BJ (cell line): ENCODE data around the gene RGS10. TPM values are rescaled to one million over a fixed set of nuclear protein-coding genes. Genes with fewer than 3 reads are reported as not detected.

Source experiments
- CTCF ChIA-PET: fragments of 350-600 bp; formaldehyde crosslinking; extraction: SDS; loops from one replicate; lab custom pipeline; 2021; ENCODE audit warnings: antibody characterized with exemption, inconsistent platforms; lab: Yijun Ruan, JAX
- POLR2A ChIA-PET: fragments of 300-600 bp; sonication (Branson Sonifier 250); formaldehyde crosslinking; extraction: SDS; loops from one replicate; lab custom pipeline; 2021; ENCODE audit warnings: antibody characterized with exemption; lab: Charles Lee
- DNase-seq: peaks from one replicate; pipeline ENCODE4 v3.0.0-alpha.2; 2011; ENCODE audit warnings: low read depth
- H3K27me3 ChIP-seq: 2 replicates; pipeline ENCODE4 v1.6.0; 2011; ENCODE audit warnings: low read length; ENCODE audit not compliant: control insufficient read depth, insufficient read depth
- H3K36me3 ChIP-seq: 2 replicates; pipeline ENCODE4 v1.5.1; 2011; ENCODE audit warnings: low read length; ENCODE audit not compliant: control insufficient read depth, insufficient read depth
- H3K4me3 ChIP-seq: 2 replicates; pipeline ENCODE4 v1.5.1; 2011; ENCODE audit warnings: low read depth, mild to moderate bottlenecking, control low read depth, low read length
- polyA plus RNA-seq: library from polyadenylated mRNA; depleted of rRNA; stranded (reverse); fragments of >200 nt; gene quantifications from 2 replicates; pipeline ENCODE4 v1.2.3, GENCODE V29; 2011
- TF ChIP-seq, protein P1 (sequence below): IDR thresholded peaks from 2 replicates; pipeline ENCODE4 v1.5.1; 2011; ENCODE audit warnings: low read depth, mild to moderate bottlenecking, control low read depth, inconsistent platforms, low read length, moderate library complexity; ENCODE audit not compliant: insufficient read depth

The RGS10 gene
- polyA plus RNA-seq, 1 experiment, result 34.5 TPM

GRCh38 chr10:119462773-119463172 lies 79.7 kb downstream of the RGS10 start:
- TF ChIP-seq, protein P1, sequence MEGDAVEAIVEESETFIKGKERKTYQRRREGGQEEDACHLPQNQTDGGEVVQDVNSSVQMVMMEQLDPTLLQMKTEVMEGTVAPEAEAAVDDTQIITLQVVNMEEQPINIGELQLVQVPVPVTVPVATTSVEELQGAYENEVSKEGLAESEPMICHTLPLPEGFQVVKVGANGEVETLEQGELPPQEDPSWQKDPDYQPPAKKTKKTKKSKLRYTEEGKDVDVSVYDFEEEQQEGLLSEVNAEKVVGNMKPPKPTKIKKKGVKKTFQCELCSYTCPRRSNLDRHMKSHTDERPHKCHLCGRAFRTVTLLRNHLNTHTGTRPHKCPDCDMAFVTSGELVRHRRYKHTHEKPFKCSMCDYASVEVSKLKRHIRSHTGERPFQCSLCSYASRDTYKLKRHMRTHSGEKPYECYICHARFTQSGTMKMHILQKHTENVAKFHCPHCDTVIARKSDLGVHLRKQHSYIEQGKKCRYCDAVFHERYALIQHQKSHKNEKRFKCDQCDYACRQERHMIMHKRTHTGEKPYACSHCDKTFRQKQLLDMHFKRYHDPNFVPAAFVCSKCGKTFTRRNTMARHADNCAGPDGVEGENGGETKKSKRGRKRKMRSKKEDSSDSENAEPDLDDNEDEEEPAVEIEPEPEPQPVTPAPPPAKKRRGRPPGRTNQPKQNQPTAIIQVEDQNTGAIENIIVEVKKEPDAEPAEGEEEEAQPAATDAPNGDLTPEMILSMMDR, result no peak
- no peaks in the 10 kb centered on the region; the same call in 1 of the 2 replicates for H3K36me3 ChIP-seq
- H3K27me3 ChIP-seq, result peaks cover 6% of the 10 kb centered on the region
- ChIA-PET CTCF (no interaction called here), POLR2A (no interaction called here)
- no peak overlapping the region for H3K4me3 ChIP-seq
- no peak for DNase-seq

GRCh38 chr10:119461923-119462322 lies 80.6 kb downstream of the RGS10 start:
- no peak overlapping the region for H3K4me3 ChIP-seq
- CTCF ChIA-PET, result no interaction called here
- TF ChIP-seq, protein P1, result no peak
- H3K36me3 ChIP-seq, result no peaks in the 10 kb centered on the region; the same call in 1 of the 2 replicates
- POLR2A ChIA-PET, result no interaction called here
- H3K27me3 ChIP-seq, result peaks cover 6% of the 10 kb centered on the region
- no peak for DNase-seq

GRCh38 chr10:119461380-119461779 lies 81.1 kb downstream of the RGS10 start:
- H3K36me3 ChIP-seq, result no peaks in the 10 kb centered on the region; the same call in 1 of the 2 replicates
- TF ChIP-seq, protein P1, result no peak
- H3K4me3 ChIP-seq, result no peak overlapping the region
- ChIA-PET POLR2A (no interaction called here), CTCF (no interaction called here)
- peaks cover 3% of the 10 kb centered on the region for H3K27me3 ChIP-seq
- no peak for DNase-seq

DNA sequence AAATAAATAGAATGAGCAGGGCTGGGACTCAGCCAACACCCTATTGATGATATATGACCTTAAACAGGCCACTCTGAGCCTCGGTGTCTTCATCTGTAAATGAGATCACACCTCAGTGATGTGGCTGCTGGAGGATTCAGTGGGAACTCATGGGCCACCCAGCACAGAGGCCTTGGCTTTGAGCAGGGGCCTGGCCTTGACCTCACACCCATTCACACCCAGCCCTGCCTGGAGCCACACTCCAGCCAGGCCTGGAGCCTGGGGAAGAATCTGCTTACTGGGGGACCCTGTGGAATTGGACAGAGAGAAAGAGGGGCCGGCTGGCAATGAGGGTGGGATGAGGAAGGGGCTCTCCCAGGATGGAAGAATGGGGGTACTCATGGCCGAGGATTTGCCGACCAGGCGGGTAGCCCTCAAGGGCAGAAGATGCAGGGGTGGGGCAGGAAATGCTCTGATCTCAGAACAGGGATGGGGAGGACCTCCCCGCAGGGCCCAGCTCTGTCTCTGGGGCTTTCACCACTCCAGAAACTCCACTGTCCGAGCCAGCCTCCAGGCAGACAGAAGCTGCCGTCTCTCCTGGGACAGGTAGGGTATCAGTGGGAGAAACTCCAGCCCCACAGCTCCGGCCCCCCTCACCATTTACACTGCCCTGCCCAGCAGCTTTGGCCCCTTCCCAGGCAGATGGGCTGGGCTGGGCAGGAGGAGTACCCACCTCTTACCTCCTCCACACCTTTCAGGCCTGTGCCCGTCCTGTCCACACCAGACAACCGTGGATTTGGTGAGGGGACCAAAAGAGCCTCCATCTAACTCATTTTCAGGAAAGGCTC lies 81.9 kb downstream of the RGS10 start:
- Histone ChIP-seq H3K27me3 (no peaks in the 10 kb centered on the region), H3K36me3 (peaks cover 3% of the 10 kb centered on the region; the same call in 1 of the 2 replicates), H3K4me3 (no peak overlapping the region)
- DNase-seq, result no peak
- ChIA-PET CTCF (interaction anchor here (1.1 to 2.5 kb wide), 2 partner anchors 11 to 16 kb away, joined by 3 to 12 read pairs; no protein-coding TSS in a partner anchor), POLR2A (no interaction called here)
- TF ChIP-seq, protein P1, result no peak

GRCh38 chr10:119459681-119460340 lies 82.7 kb downstream of the RGS10 start:
- DNase-seq, result no peak
- ChIA-PET CTCF (interaction anchor here (0.9 to 3.3 kb wide), 4 partner anchors 12 to 261 kb away, joined by 3 to 14 read pairs (median 8); no protein-coding TSS in a partner anchor), POLR2A (no interaction called here)
- H3K4me3 ChIP-seq, result no peak overlapping the region
- H3K36me3 ChIP-seq, result peaks cover 3% of the 10 kb centered on the region; the same call in 1 of the 2 replicates
- TF ChIP-seq, protein P1, result no peak
- H3K27me3 ChIP-seq, result no peaks in the 10 kb centered on the region
